Erythroblast (primary cell): ENCODE results near the gene LAMTOR1.

Experiments
- DNase-seq, 2 experiments: peaks; one replicate each; lab custom pipeline; 2025; lab: John Stamatoyannopoulos, UW
- GATA1 ChIP-seq: IDR thresholded peaks from 2 replicates; pipeline ENCODE4 v1.6.1; 2011; ENCODE audit warnings: low read depth, mild to moderate bottlenecking, control low read depth, low read length, moderate library complexity
- POLR2A ChIP-seq: IDR thresholded peaks from 2 replicates; pipeline ENCODE4 v1.6.1; 2011; ENCODE audit warnings: mild to moderate bottlenecking, low read length

The LAMTOR1 gene

DNA sequence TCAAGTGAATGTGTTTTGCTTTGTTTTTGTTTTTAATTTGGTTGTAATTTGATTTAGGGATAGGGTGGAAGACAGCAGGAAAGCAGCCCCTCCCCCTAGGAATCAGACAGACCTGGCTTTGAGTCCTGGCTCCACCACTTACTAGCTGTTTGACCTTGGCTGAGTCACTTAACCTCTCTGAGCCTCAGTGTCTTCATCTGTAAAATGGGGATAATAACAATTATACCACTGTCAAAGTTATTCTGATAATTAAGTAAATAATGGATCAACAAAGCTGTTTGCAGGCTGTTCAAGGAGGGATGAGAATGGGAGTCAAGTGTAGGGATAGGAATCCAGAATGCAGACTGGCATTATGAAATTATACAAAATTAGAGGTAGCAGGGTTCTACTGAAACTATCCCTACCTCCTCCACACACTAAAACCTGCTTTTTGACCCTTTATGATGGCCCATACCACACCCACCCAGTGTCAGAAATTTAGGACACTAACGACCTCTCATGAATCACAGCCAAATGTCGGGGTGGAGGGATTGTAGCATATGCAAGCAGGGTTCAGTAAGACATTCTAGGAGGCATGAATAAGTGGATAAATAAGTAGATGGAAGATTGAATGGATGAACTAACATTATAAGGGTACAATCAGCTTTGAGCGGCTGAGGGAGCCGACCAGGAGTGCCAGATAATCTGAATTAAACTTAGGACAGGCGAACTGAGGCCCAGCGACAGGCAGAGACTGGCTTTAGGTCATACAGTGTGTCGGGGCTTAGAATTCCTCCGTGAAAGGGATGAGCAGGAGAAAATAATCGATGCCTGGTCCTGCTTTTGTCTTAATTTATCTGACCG is 8.4 kb upstream of the LAMTOR1 start:
- DNase-seq = peak in 1 of 2 experiments; percentile 41
- TF ChIP-seq POLR2A (no peak), GATA1 (no peak)

DNA sequence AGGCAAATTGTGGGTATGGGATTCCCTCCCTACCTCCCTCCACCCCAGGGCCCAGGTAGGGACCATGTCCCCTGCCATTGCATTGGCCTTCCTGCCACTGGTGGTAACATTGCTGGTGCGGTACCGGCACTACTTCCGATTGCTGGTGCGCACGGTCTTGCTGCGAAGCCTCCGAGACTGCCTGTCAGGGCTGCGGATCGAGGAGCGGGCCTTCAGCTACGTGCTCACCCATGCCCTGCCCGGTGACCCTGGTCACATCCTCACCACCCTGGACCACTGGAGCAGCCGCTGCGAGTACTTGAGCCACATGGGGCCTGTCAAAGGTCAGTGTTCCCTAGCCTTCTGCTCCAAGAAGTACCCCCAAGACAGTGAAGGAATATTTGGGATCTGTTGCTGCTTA is 2.8 kb upstream of the LAMTOR1 start, which contains the start of gene TOMT:
Gene TOMT, plus strand, starts transcription at position 37 of the 400 bp plus-strand sequence. Its CDS starts 28 bp downstream, at position 65.
- TF ChIP-seq POLR2A (no peak), GATA1 (no peak)
- no peak for DNase-seq

DNA sequence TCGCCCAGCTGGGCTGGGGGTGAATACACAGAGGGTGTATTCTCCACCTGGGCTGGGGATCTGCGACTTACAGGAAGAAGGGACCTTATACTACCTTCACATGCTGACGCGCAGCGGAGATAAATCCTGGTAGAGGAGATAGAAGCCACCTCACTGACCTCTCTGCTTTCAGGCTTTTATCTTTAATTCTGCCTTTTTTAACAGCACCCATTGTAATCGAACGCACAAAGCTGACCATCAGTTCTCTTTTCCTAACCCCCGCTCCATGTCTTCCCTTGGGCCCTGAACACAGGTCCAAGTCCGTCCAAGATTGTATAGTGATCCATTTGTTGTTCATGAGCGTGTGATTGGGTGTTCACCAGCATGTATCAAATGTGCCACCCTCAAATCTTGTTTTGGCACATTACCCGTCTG is 664 bp upstream of the LAMTOR1 start:
- TF ChIP-seq POLR2A (no peak), GATA1 (no peak)
- no peak for DNase-seq

DNA sequence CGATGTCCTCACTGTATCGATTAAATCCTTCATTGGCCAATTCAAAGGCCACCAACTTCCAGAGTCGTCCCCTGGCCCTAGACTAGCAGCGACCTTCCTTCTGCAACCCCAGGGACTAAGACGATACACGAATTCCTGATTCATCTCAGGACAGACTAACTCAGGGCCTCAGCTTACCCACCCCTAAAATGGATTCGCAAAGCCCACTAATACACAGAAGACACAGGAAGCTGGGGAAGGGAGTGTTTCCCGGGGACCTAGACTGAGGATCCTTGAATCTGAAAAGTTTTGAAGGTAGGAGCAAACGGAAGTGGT is 509 bp downstream of the LAMTOR1 start:
- DNase-seq = no peak
- TF ChIP-seq GATA1 (no peak), POLR2A (no peak)

DNA sequence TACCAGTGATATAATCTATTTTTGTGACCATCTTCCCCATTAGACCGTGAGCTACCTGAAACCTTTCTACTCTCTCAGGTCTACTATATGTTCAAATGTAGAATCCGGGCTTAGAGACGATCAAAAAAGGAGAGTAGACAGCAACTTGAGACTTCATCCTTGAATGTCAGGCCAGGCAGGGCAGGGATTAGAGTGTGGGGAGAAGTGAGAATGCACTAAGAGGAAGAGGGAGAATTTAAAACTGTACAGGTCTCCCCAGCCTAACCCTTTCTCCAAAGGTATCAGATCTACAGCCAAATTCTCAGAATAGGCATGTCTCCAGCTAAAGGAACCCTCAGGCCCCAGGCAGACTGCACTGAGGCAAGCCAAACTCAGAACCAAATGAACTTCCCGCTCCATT is 935 bp downstream of the LAMTOR1 start:
- DNase-seq = peak in 1 of 2 experiments; percentile 50
- TF ChIP-seq POLR2A (no peak), GATA1 (no peak)

DNA sequence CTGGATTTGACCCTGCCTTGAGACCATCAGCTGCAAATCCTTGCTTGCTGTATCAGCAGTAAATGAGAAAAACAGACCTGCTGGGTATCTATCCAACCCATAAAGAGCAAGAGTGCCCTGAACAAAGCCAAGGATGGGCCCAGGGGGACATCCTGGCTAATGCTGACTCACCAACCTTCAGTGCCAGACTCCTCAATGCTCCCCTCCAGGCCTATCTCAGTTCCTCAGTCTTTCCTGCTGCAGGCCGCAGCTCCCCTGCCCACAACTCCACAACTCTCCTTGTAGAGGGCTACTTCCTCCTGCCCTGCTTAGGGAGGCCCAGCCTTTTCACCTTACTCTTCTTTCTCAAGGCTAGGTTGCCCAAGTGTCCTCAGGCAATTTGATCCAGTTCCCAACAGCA is 2.6 kb downstream of the LAMTOR1 start:
- DNase-seq = peak; percentile 35 to 48
- no peak for TF ChIP-seq GATA1
- no peak for TF ChIP-seq POLR2A

DNA sequence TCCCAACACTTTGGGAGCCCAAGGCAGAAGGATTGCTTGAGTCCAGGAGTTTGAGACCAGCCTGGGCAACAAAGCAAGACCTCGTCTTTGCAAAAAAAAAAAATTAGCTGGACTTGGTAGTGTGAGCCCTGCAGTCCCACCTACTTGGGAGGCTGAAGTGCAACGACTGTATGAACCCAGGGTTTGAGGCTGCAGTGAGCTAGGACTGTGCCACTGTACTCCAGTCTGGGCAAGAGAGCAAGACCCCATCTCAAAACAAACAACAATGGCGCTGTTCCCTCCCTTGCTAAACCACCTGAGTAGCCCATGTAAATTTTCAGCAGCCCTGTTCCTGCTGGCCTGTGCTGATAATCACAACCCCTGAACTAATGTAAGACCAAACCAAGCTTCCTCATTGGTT is 3.1 kb downstream of the LAMTOR1 start:
- TF ChIP-seq POLR2A = no peak
- TF ChIP-seq GATA1 = no peak
- peak in 1 of 2 experiments; percentile 44 for DNase-seq

DNA sequence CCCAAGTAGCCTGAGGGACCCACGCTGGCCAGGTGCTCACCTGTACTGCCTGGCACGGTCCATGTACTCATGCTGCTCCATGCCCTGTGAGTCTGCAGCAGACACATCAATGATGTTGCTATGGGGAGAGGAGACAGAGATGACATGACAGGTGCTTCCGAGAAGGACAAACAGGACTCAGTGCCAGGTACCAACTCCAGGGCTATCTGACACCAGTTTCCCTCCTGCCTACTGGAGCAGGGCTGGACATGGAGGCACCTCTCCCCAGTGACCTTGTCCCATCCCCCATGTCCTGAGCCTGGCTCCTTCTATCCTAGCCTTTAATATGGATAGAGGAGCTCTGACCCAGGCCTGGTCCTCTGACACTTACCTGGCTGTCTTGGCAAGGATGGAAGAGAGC is 4.4 kb downstream of the LAMTOR1 start:
- no peak for DNase-seq
- no peak for TF ChIP-seq GATA1
- TF ChIP-seq POLR2A = no peak

DNA sequence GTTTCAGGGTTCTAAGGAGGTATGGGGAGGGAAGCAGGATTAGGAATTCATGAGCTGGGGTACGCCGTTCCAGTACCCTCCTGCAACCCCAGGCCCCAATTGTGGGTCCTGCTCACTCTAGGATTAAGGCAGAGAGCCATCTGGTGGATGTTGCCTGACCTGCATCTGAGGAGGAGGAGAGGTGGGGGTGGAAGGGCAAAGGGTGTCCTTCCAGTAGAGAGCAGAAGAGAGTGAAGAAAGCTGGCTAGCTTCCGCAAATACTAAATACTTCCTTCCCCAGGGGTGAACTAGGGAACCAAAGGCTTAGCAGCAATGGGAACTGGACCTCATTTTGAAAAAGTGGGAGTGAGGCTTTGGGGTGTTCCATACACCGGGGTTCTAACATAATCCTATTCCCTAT is 11.8 kb downstream of the LAMTOR1 start:
- DNase-seq = peak; percentile 73 to 81
- no peak for TF ChIP-seq GATA1
- no peak for TF ChIP-seq POLR2A

DNA sequence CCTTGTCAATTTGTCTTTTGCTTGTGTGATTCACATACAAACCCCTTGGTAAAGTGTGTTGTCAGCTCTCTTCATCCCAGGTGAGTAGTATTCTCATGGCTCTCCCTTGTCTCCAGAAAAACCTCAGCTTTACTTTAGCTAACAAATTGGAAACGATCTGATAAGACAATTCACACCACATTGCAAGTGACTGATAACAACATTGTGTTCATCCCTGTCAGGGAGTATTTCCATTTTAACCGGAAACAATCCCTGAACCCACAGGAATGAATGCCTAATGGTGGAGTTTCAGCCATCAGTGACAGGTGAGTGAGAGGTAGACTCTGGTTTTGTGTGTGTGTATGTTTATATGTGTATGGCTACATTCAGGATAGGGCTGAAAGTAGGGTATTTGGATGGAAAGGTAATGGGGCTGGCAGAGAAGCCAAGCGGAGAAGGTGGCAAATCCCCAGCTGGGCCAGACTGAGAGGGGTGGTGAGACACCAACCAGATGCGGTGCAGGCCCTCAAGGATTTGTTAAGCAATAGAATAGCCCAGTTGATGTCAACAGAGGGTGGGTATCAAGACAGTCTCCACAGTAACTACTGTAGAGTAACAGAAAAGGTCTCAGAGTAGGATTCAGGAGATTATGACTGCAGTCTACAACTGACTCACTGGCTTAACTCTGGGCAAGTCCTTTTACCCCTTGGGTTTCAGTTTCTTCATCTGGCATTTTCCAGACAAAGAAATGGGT is 14.9 kb downstream of the LAMTOR1 start:
- peak in 1 of 2 experiments; percentile 27 for DNase-seq
- no peak for TF ChIP-seq POLR2A
- no peak for TF ChIP-seq GATA1

DNA sequence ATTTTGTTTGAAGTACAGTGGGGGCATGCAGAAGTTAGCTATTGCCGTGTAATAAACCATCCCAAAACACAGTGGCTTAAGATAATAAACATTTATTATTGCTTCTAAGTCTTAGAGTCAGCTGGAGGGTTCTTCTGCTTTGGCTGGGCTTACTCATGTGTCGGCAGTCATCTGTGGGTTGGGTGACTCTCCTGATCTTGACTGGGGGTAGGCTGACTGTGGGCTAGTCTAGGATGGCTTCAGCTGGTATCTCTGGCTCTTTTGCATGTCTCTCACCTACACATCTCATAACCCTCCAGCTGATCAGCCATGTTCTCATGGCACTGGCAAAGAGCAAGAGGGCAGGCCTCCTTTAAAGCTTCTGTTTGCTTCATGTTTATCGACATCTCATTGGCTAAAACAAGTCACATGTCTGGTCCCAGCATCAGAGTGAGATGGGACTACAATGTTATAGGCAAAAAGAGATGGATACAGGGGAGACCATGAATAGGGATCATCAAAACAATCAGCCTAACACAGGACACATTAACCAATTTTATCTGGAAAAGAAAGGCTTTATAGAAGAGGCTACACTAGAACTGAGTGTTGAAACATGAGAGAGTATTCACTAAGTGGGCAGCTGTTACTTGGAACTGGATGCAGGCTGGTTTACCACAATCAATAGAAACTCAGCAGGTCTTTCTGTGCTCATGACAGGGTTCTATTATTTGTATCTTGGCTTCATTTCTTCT is 17.3 kb downstream of the LAMTOR1 start:
- DNase-seq = no peak

DNA sequence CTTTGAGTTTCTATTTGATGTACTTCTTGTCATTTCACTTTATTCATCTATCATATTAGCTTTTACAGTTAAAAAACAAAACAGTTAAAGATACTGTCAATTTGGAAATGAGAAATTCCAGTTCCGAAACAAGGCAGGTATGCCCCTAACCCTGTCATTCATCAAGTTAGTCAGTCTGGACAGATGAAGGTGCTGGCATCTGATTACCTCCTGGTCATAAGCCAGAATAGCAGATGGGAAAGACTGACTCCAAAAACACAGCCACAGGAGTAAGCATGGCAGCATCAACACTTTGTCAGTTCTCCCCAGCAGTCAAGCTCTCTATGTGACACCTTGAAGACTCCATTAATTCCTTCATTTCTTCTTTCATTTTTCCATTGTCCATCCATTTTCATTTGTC is 18.1 kb downstream of the LAMTOR1 start:
- TF ChIP-seq POLR2A = no peak
- TF ChIP-seq GATA1 = no peak
- peak in 1 of 2 experiments; percentile 31 for DNase-seq

More for the DNA sequence above, 17.3 kb downstream of the LAMTOR1 start:
- no peak for TF ChIP-seq POLR2A
- no peak for TF ChIP-seq GATA1

DNA sequence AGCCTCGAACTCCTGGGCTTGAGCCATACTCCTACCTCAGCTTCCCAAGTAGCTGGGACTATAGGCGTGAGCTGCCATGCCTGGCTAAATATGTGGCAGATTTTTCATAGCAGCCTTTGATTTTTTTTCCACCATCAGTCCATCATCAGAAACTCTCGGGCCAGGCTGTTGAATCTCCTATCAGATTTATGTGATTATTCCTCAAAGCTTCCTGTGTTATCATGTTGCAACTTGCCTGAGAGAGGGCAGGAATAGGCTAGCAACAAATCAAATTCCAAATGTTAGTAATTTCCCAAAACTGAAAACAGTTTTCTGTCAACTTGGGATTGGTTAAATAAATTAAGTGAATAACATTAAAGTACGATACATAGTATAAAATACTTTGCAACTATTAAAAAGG is 19.0 kb downstream of the LAMTOR1 start:
- TF ChIP-seq POLR2A (no peak), GATA1 (no peak)
- no peak for DNase-seq

DNA sequence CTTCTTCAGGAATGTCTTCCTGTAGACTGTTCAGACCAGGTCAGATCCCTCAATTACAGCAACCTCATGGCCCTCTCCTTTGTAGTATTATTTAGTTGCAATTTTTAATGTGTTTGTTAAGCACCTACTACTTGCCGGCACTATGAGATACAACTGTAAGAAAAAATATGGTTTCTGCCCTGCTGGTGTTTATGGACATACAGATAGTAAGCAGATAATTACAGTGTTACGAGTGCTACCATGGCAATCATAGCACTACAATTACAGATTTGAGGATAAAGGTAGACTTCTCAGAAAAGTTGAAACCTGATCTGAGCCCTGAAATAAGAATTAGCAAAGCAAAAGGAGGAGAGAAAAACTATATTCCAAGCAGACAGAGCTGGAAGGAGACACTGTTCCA is 19.7 kb downstream of the LAMTOR1 start:
- DNase-seq = no peak
- TF ChIP-seq POLR2A (no peak), GATA1 (no peak)
